ENCODE measurements around the gene TUBA3D.
"Not testable (repeated sequence)": the region's sequence is repeated elsewhere in the genome, so short reads cannot be mapped to it uniquely, and the experiment has no call there.

- not testable (repeated sequence) for TF ChIP-seq CTCF (IDR thresholded peaks at IDR 0.05; ENCODE audit: insufficient read depth, low read depth, low read length); EZH2 (IDR thresholded peaks at IDR 0.05; ENCODE audit: insufficient read depth, low read length)
Observed at GRCh38 chr2:131511969-131512870, 36.3 kb downstream of the TUBA3D start.
